ENCODE measurements around the gene TAPBPL.

DNA sequence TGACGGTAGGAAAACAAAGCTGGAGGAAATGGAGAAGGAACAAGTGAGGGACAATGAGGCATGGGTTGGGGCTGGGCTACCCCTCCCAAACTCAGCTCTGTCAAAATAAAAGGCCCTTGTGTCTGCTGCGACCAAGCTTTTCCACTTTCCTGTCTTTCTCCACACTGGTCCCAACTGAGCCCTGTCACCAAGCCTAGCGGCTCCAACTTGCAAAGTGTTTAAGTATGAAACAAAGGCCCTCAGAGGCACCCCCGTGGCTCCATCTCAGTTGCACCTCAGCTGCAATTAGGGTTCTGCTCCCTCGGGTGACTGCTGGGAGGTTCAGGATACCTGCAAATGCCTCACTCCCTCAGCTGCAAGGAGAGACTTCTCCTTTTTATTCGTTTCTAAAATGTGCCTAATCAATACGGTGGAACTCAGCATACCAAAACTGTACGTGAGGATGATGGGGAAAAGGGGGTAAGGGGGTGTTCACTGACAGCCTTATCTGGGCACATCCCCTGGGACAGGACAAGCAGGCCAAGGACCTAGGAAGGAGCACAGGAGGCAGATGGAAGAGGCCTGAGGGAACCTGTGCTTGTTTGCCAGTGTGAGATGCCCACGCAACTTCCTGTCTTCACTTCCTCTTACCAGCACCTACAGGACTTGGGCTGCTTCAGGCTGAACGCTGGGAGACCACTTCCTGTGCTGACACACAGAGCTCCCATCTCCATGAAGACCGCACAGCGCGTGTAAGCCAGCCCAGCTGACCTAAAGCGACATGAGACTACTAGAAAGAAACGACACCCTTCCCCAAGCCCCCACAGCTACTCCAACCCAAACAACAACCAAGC is 9.8 kb downstream of the TAPBPL start:
- TF ChIP-seq EZH2 (IDR thresholded peaks at IDR 0.05; ENCODE audit: borderline replicate concordance, low read depth, low read length, severe bottlenecking) = no peak
- TF ChIP-seq, protein P1, sequence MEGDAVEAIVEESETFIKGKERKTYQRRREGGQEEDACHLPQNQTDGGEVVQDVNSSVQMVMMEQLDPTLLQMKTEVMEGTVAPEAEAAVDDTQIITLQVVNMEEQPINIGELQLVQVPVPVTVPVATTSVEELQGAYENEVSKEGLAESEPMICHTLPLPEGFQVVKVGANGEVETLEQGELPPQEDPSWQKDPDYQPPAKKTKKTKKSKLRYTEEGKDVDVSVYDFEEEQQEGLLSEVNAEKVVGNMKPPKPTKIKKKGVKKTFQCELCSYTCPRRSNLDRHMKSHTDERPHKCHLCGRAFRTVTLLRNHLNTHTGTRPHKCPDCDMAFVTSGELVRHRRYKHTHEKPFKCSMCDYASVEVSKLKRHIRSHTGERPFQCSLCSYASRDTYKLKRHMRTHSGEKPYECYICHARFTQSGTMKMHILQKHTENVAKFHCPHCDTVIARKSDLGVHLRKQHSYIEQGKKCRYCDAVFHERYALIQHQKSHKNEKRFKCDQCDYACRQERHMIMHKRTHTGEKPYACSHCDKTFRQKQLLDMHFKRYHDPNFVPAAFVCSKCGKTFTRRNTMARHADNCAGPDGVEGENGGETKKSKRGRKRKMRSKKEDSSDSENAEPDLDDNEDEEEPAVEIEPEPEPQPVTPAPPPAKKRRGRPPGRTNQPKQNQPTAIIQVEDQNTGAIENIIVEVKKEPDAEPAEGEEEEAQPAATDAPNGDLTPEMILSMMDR (IDR thresholded peaks at IDR 0.05; ENCODE audit: borderline replicate concordance, extremely low read depth, low read length, poor library complexity, severe bottlenecking) = peak; percentile 8

Measured in DND-41 (cell line).